H9 (cell line): ENCODE data around the gene SPECC1. TPM values are rescaled to one million over a fixed set of nuclear protein-coding genes. Genes with fewer than 3 reads are reported as not detected.
A peak's percentile ranks its signal among the peaks of the same experiment; 100 is the strongest.
"Not testable (repeated sequence)": the region's sequence is repeated elsewhere in the genome, so short reads cannot be mapped to it uniquely, and the experiment has no call there.

Experiments
- DNase-seq: peaks from one replicate; pipeline ENCODE4 v3.0.0-alpha.2; 2017
- H2AFZ ChIP-seq: one replicate; pipeline ENCODE4 v1.6.1; 2013; ENCODE audit warnings: mild to moderate bottlenecking, low read length, control low read depth, moderate library complexity
- H2AK5ac ChIP-seq: 2 replicates; pipeline ENCODE4 v1.6.1; 2013; ENCODE audit warnings: low read length, control low read depth, mixed read lengths; ENCODE audit not compliant: insufficient read length
- H2BK120ac ChIP-seq: one replicate; pipeline ENCODE4 v1.6.1; 2013; ENCODE audit warnings: low read depth, mild to moderate bottlenecking, low read length, control low read depth, inconsistent platforms; ENCODE audit not compliant: poor library complexity, severe bottlenecking
- H2BK12ac ChIP-seq: 2 replicates; pipeline ENCODE4 v1.6.1; 2013; ENCODE audit warnings: low read length, control low read depth, mixed read lengths, low read depth; ENCODE audit not compliant: insufficient read length
- H2BK15ac ChIP-seq: 2 replicates; pipeline ENCODE4 v1.6.1; 2013; ENCODE audit warnings: low read depth, low read length, control low read depth
- H2BK20ac ChIP-seq: one replicate; pipeline ENCODE4 v1.6.1; 2013; ENCODE audit warnings: low read depth, mild to moderate bottlenecking, low read length, control low read depth, inconsistent platforms; ENCODE audit not compliant: poor library complexity, severe bottlenecking
- H2BK5ac ChIP-seq: 2 replicates; pipeline ENCODE4 v1.6.1; 2013; ENCODE audit warnings: low read length, control low read depth, mixed read lengths; ENCODE audit not compliant: insufficient read length
- H3K14ac ChIP-seq: 2 replicates; pipeline ENCODE4 v1.6.1; 2013; ENCODE audit warnings: low read length, control low read depth; ENCODE audit not compliant: insufficient read depth
- H3K18ac ChIP-seq: 2 replicates; pipeline ENCODE4 v1.6.1; 2013; ENCODE audit warnings: low read depth, mild to moderate bottlenecking, mixed read lengths, low read length, control low read depth; ENCODE audit not compliant: insufficient read length
- H3K23ac ChIP-seq: 2 replicates; pipeline ENCODE4 v1.6.1; 2013; ENCODE audit warnings: low read length, control low read depth, mixed read lengths, low read depth; ENCODE audit not compliant: insufficient read length
- H3K23me2 ChIP-seq: 2 replicates; pipeline ENCODE4 v1.6.1; 2013; ENCODE audit warnings: low read depth, mild to moderate bottlenecking, mixed read lengths, low read length, control low read depth; ENCODE audit not compliant: insufficient read length, poor library complexity, severe bottlenecking
- H3K27ac ChIP-seq: 2 replicates; pipeline ENCODE4 v1.5.1; 2013; ENCODE audit warnings: low read length, control low read depth, mixed read lengths, low read depth; ENCODE audit not compliant: insufficient read length
- H3K27me3 ChIP-seq: 2 replicates; pipeline ENCODE4 v1.6.1; 2013; ENCODE audit warnings: low read length, control low read depth, inconsistent platforms; ENCODE audit not compliant: insufficient read depth
- H3K4ac ChIP-seq: 2 replicates; pipeline ENCODE4 v1.6.1; 2013; ENCODE audit warnings: low read depth, mild to moderate bottlenecking, control low read depth, inconsistent platforms, low read length, moderate library complexity
- H3K4me1 ChIP-seq: 2 replicates; pipeline ENCODE4 v1.6.1; 2013; ENCODE audit warnings: low read length, control low read depth, inconsistent platforms; ENCODE audit not compliant: insufficient read depth
- H3K4me2 ChIP-seq: 2 replicates; pipeline ENCODE4 v1.6.1; 2013; ENCODE audit warnings: low read length, control low read depth, mixed read lengths; ENCODE audit not compliant: insufficient read length, insufficient read depth
- H3K56ac ChIP-seq: 2 replicates; pipeline ENCODE4 v1.6.1; 2013; ENCODE audit warnings: low read depth, mild to moderate bottlenecking, mixed read lengths, low read length, control low read depth; ENCODE audit not compliant: insufficient read length
- H3K79me1 ChIP-seq: 2 replicates; pipeline ENCODE4 v1.6.1; 2013; ENCODE audit warnings: low read depth, mild to moderate bottlenecking, moderate library complexity, low read length, control low read depth, inconsistent platforms; ENCODE audit not compliant: insufficient read depth, poor library complexity, severe bottlenecking
- H3K79me2 ChIP-seq: 2 replicates; pipeline ENCODE4 v1.6.1; 2013; ENCODE audit warnings: low read length, control low read depth, inconsistent platforms; ENCODE audit not compliant: insufficient read depth
- H3K9ac ChIP-seq: 2 replicates; pipeline ENCODE4 v1.6.1; 2013; ENCODE audit warnings: low read length, control low read depth, mixed read lengths; ENCODE audit not compliant: insufficient read length; ENCODE audit errors: extremely low read depth
- H3K9me3 ChIP-seq: one replicate; pipeline ENCODE4 v1.6.1; 2013; ENCODE audit warnings: low read depth, low read length, inconsistent platforms; ENCODE audit not compliant: control insufficient read depth
- H3T11ph ChIP-seq: one replicate; pipeline ENCODE4 v1.6.1; 2013; ENCODE audit warnings: mild to moderate bottlenecking, low read length, control low read depth, inconsistent platforms
- H4K20me1 ChIP-seq: one replicate; pipeline ENCODE4 v1.6.1; 2013; ENCODE audit not compliant: control insufficient read depth, insufficient read length, insufficient read depth
- H4K5ac ChIP-seq: 2 replicates; pipeline ENCODE4 v1.6.1; 2013; ENCODE audit warnings: low read depth, mild to moderate bottlenecking, mixed read lengths, low read length, control low read depth; ENCODE audit not compliant: insufficient read length
- H4K8ac ChIP-seq: replicated peaks from 2 replicates; pipeline ENCODE4 v1.6.1; 2013; ENCODE audit warnings: low read length, control low read depth, mixed read lengths, low read depth; ENCODE audit not compliant: insufficient read length
- H4K91ac ChIP-seq: 2 replicates; pipeline ENCODE4 v1.6.1; 2013; ENCODE audit warnings: low read depth, mild to moderate bottlenecking, moderate library complexity, mixed read lengths, low read length, control low read depth; ENCODE audit not compliant: insufficient read length
- H3K27ac Mint-ChIP-seq, 3 experiments: 2 replicates in 2 of 3; 3 replicates in 1 of 3; pipeline ENCODE4 v1.8.0; 2020 to 2021; ENCODE audit warnings: mixed read lengths in 3 of 3, mild to moderate bottlenecking in 1 of 3, moderate library complexity in 1 of 3
- H3K27me3 Mint-ChIP-seq: 2 replicates; pipeline ENCODE4 v1.8.0; 2021; ENCODE audit warnings: low read depth, mild to moderate bottlenecking, moderate library complexity, mixed read lengths
- H3K36me3 Mint-ChIP-seq, 3 experiments: 2 replicates in 2 of 3; 3 replicates in 1 of 3; pipeline ENCODE4 v1.8.0; 2020 to 2021; ENCODE audit warnings: low read depth in 3 of 3, mixed read lengths in 3 of 3; ENCODE audit not compliant: insufficient read depth in 1 of 3
- H3K4me1 Mint-ChIP-seq, 2 experiments: 2 replicates each; pipeline ENCODE4 v1.8.0; 2020; ENCODE audit warnings: mixed read lengths in 2 of 2
- H3K4me3 Mint-ChIP-seq, 2 experiments: 2 replicates in 1 of 2; 3 replicates in 1 of 2; pipeline ENCODE4 v1.8.0; 2020 to 2021; ENCODE audit warnings: mild to moderate bottlenecking in 2 of 2, mixed read lengths in 2 of 2, moderate library complexity in 1 of 2
- H3K9me3 Mint-ChIP-seq, 2 experiments: 2 replicates in 1 of 2; 3 replicates in 1 of 2; pipeline ENCODE4 v1.8.0; 2020; ENCODE audit warnings: mild to moderate bottlenecking in 2 of 2, mixed read lengths in 2 of 2, moderate library complexity in 1 of 2
- CTCF ChIP-seq: fragments of 200-600 bp; sonication (generic); conservative IDR thresholded peaks from 3 replicates; pipeline ENCODE4 v1.8.0; 2021; ENCODE audit warnings: antibody characterized with exemption, mild to moderate bottlenecking
- WGBS: extraction: QIAGEN DNeasy Blood & Tissue Kit; methylation state at CpG from one replicate; pipeline ENCODE4 v1.1.7; 2013; ENCODE audit warnings: missing lambda C conversion rate, low lambda C conversion rate, mixed read lengths; ENCODE audit not compliant: insufficient read length; ENCODE audit errors: extremely low coverage; 5-methylcytosine and 5-hydroxymethylcytosine counted together
- total RNA-seq: library from RNA; stranded (reverse); gene quantifications from 2 replicates; pipeline ENCODE4 v1.2.1, GENCODE V29; 2021

SPECC1 gene
- total RNA-seq, 1 experiment from 2014 or later: 65.7 TPM

- no peak overlapping the region for H3K27ac ChIP-seq
- no peak overlapping the region for H3K4me3 Mint-ChIP-seq
These were observed 253.3 kb downstream of the SPECC1 start for GRCh38 chr17:20262226-20263114.

GRCh38 chr17:20263115-20263433 lies 253.9 kb downstream of the SPECC1 start:
- H3K9me3 ChIP-seq, H3K79me1 ChIP-seq, H2AFZ ChIP-seq, H3K4me2 ChIP-seq, H3K9ac ChIP-seq, H2AK5ac ChIP-seq, H4K20me1 ChIP-seq, H3K14ac ChIP-seq, H3T11ph ChIP-seq, H3K79me2 ChIP-seq, H3K56ac ChIP-seq, H2BK120ac ChIP-seq, H3K18ac ChIP-seq, H3K27me3 Mint-ChIP-seq, H4K5ac ChIP-seq, H3K23ac ChIP-seq, H3K27me3 ChIP-seq, DNase-seq, H2BK15ac ChIP-seq, H3K4me1 ChIP-seq, H3K27ac ChIP-seq, H4K91ac ChIP-seq, H2BK12ac ChIP-seq, H2BK20ac ChIP-seq, H3K23me2 ChIP-seq, H3K9me3 Mint-ChIP-seq, H3K4me3 Mint-ChIP-seq, H3K4ac ChIP-seq, H4K8ac ChIP-seq, H2BK5ac ChIP-seq: not testable (repeated sequence)
- WGBS: no CpG with 5 or more reads among the region's 5 CpGs
- peaks cover 25 to 26% of the 10 kb centered on the region in 2 experiments for H3K4me1 Mint-ChIP-seq
- H3K27ac Mint-ChIP-seq: peak overlapping the region in 1 of 3 experiments; percentile 95; a peak in 1 of 7 replicates
- peaks cover 23 to 48% (median 42%) of the 10 kb centered on the region in 3 experiments; a peak in 6 of 7 replicates for H3K36me3 Mint-ChIP-seq

More at GRCh38 chr17:20262226-20263114, 253.3 kb downstream of the SPECC1 start:
- Histone ChIP-seq H4K8ac (no peak overlapping the region), H3K79me2 (no peaks in the 10 kb centered on the region), H3K9me3 (no peaks in the 10 kb centered on the region), H3T11ph (no peak overlapping the region), H3K23ac (no peak overlapping the region), H3K23me2 (no peaks in the 10 kb centered on the region), H3K56ac (no peak overlapping the region), H3K14ac (no peak overlapping the region), H3K27me3 (no peaks in the 10 kb centered on the region), H2BK5ac (no peak overlapping the region), H4K91ac (no peak overlapping the region), H2BK12ac (no peak overlapping the region), H3K9ac (no peak overlapping the region), H2BK15ac (no peak overlapping the region), H4K5ac (no peak overlapping the region), H3K4me1 (peaks cover 6% of the 10 kb centered on the region), H4K20me1 (no peaks in the 10 kb centered on the region), H2BK20ac (no peak overlapping the region), H3K4me2 (no peak overlapping the region), H2AK5ac (no peak overlapping the region), H2AFZ (no peak overlapping the region), H3K79me1 (no peaks in the 10 kb centered on the region), H3K4ac (no peak overlapping the region), H2BK120ac (no peak overlapping the region), H3K18ac (no peak overlapping the region)
- H3K27ac Mint-ChIP-seq: peak overlapping the region in 1 of 3 experiments; percentile 95; a peak in 2 of 7 replicates
- H3K27me3 Mint-ChIP-seq: no peaks in the 10 kb centered on the region
- no peak for TF ChIP-seq CTCF
- H3K9me3 Mint-ChIP-seq: no peaks in the 10 kb centered on the region
- peaks cover 25 to 26% of the 10 kb centered on the region in 2 experiments for H3K4me1 Mint-ChIP-seq
- WGBS: no CpG with 5 or more reads among the region's 8 CpGs
- no peak for DNase-seq
- H3K36me3 Mint-ChIP-seq: peaks cover 29 to 51% (median 44%) of the 10 kb centered on the region in 3 experiments; a peak in 6 of 7 replicates
